Measurements from ENCODE around the gene MORC1. TPM values are rescaled to one million over a fixed set of nuclear protein-coding genes. Genes with fewer than 3 reads are reported as not detected.

Gene MORC1
- total RNA-seq, 2 donors from 2014 or later, result 0.11 TPM; not detected in 1

DNA sequence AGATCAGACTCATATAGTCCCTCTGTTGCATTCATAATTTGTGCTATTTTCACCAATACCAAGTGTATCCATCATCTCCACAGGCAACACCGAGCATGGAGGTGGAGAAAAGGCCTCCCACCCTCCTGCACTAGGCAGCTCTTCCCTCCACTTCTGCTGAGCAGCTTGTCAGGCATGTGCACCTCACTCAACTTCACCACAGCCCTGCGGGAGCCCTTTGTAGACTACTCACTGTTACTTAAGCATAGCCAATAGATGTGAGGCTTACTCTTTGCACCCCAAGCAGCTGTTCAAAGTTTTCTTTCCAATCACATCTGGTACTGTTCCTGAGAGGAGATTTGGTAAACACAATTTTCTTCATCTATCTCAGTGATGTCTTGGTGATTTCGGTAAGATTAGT, 147.4 kb downstream of the MORC1 start:
- no peaks in the 10 kb centered on the region for H3K9me3 Mint-ChIP-seq
- no peaks in the 10 kb centered on the region for H3K36me3 Mint-ChIP-seq (ENCODE audit: low read depth)
- H3K4me1 Mint-ChIP-seq, result peaks cover 3% of the 10 kb centered on the region
- no peak overlapping the region for H3K4me3 Mint-ChIP-seq
- no peak for ATAC-seq (replicated peaks)
- H3K27ac Mint-ChIP-seq, result no peak overlapping the region
- peaks cover 4% of the 10 kb centered on the region for H3K27me3 Mint-ChIP-seq

DNA sequence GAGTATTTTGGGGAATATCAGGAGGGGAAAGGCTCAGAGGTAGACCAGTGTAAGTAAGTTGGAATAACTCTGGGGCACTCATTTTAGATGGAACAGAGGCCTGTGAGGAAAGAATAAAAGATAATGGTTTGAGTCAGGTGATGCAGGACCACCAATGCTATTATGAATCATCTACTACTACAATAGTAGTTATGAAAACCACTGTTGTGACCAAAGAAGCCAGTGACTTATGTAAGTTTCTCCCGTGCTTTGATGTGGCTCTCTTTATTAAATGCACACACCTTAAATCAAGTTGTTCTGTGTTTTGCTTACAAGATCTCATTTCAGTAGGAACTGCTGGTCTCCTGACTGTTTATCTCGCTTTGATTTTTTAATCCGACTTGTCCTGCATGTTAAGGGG, 151.2 kb downstream of the MORC1 start:
- peak; percentile 40 for ATAC-seq (replicated peaks)
- Mint-ChIP-seq H3K9me3 (no peaks in the 10 kb centered on the region), H3K4me1 (peaks cover 3% of the 10 kb centered on the region), H3K4me3 (no peak overlapping the region), H3K27ac (no peak overlapping the region), H3K36me3 (ENCODE audit: low read depth) (no peaks in the 10 kb centered on the region), H3K27me3 (no peaks in the 10 kb centered on the region)

DNA sequence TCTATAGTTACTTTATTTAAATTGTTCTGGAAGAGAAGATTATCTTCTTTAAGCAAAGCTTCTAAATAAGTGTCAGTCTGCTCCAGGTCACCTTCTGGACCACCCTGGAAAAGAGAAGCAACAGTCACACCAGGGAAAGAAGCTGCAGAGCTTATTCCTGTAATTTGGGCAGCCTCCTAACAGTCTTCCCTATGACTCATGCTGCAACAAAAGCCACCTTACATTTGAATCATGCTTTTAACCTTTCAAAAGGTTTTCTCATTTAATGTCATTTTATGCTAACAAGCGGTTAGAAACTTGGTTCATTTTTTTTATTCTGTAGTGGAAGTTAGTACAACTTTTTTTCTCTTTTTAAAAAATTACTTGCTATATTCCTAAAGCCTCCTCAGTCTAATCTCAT, 158.9 kb downstream of the MORC1 start:
- H3K4me1 Mint-ChIP-seq, result no peaks in the 10 kb centered on the region
- peak; percentile 65 for ATAC-seq (replicated peaks)

DNA sequence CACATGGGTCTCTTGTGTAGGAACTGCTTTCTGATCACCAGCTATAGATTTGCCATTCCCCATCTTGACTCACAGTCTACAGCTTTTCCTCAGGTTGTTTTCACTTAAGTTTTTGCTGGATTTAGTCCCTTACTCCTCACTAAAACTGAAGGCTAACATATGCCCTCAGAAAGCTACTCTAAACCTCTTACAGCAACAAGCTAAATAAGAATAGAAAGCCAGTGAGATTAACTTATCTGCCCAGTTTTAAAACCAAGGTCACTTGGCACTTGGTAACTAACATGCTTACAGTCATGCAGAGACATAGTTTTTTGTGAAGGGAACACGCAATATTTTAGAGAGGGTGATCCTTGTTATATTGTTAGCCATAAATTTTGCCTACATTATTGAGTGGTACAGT, 164.2 kb downstream of the MORC1 start, which contains the start of gene GUCA1C:
Gene GUCA1C, minus strand, starts transcription at position 180 of the 400 bp plus-strand sequence. Its CDS starts 117 bp downstream, at position 63.
- no peaks in the 10 kb centered on the region for H3K4me1 Mint-ChIP-seq
- no peak within 1 kb of the TSS for H3K4me3 Mint-ChIP-seq
- H3K9me3 Mint-ChIP-seq, result no peaks in the 10 kb centered on the region
- peaks cover 18% of the 10 kb centered on the region for H3K27me3 Mint-ChIP-seq
- no peak for ATAC-seq (replicated peaks)
- no peak within 1 kb of the TSS for H3K27ac Mint-ChIP-seq
- H3K36me3 Mint-ChIP-seq (ENCODE audit: low read depth), result no peaks in the 10 kb centered on the region

More for the DNA sequence above, 158.9 kb downstream of the MORC1 start:
- H3K9me3 Mint-ChIP-seq, result no peaks in the 10 kb centered on the region
- peaks cover 8% of the 10 kb centered on the region for H3K27me3 Mint-ChIP-seq
- H3K27ac Mint-ChIP-seq, result no peak overlapping the region
- H3K36me3 Mint-ChIP-seq (ENCODE audit: low read depth), result no peaks in the 10 kb centered on the region
- no peak overlapping the region for H3K4me3 Mint-ChIP-seq

DNA sequence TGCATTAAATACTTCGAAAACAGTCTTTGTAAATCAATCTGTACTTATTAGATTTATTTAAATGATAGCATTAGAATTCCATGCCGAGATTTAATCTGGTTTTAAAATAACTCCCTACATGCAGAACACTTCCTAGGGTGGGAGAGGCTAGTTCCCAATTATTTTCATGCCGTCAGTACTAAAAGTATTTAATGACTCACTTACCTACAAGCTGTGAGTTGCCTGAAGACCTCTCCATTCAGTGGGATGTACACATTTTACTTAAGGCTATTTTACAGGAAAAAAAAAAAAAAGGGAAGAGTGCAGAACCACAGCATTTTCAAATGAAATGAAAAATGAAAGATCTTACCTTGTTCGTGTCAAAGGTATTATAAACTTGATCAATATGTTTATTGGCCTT, 164.7 kb downstream of the MORC1 start:
- H3K27me3 Mint-ChIP-seq, result peaks cover 21% of the 10 kb centered on the region

DNA sequence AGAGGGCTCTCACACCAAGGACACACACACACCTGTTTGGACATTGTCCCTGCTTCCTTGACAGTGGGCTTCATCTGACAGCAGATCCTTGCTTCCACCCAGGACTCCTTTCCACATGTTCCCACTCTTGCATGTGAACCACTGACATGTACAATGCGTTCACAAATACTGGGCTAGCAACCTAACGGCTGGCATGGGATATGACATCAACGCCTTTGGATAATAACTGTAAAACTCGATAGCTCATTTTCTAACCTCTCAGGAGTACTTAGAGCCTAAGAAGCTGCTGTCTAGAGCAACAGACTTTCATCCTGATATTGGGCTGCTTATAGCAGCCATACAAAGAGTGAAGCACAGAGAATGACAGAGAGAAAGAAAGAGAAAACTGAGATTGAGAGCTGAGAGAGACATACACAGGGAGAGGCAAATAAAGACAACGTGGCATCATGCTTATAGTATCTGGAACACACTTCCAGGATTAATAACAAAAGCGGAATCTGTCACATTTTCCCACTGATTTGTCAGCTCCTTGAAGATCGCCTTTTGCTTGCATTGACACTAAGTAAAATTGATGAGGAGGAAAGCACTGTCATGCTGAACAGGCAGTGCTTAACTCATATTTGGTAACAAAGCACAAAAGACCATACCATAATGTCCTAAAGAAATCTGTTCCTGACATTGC, 166.0 kb downstream of the MORC1 start:
- no peak for ATAC-seq (replicated peaks)
- Mint-ChIP-seq H3K36me3 (ENCODE audit: low read depth) (no peaks in the 10 kb centered on the region), H3K4me1 (no peaks in the 10 kb centered on the region), H3K27me3 (peaks cover 24% of the 10 kb centered on the region), H3K4me3 (no peak overlapping the region), H3K27ac (no peak overlapping the region), H3K9me3 (no peaks in the 10 kb centered on the region)

More for the DNA sequence above, 164.7 kb downstream of the MORC1 start:
- Mint-ChIP-seq H3K9me3 (no peaks in the 10 kb centered on the region), H3K36me3 (ENCODE audit: low read depth) (no peaks in the 10 kb centered on the region), H3K4me1 (no peaks in the 10 kb centered on the region), H3K4me3 (no peak overlapping the region), H3K27ac (no peak overlapping the region)
- no peak for ATAC-seq (replicated peaks)

DNA sequence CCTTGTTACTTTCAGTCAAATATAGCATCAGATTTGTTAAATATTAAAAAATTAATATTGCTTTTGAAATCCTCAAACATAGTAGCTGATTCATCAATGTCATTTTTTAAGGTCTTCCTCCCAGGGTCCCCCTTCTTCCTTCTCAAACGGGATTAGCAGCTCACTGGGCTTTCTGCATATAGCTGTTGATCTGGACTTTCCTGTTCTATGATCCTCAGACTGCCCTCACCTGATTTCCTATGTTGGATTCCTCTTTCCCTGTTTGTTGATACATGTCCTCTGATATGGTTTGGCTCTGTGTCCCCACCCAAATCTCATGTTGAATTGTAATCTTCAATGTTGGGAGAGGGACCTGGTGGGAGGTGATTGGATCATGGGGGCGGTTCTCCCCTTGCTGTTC, 170.1 kb downstream of the MORC1 start:
- H3K36me3 Mint-ChIP-seq (ENCODE audit: low read depth), result no peaks in the 10 kb centered on the region
- H3K4me1 Mint-ChIP-seq, result no peaks in the 10 kb centered on the region
- no peak overlapping the region for H3K27ac Mint-ChIP-seq
- no peak overlapping the region for H3K4me3 Mint-ChIP-seq
- H3K9me3 Mint-ChIP-seq, result no peaks in the 10 kb centered on the region
- peaks cover 20% of the 10 kb centered on the region for H3K27me3 Mint-ChIP-seq
- ATAC-seq (replicated peaks), result no peak

DNA sequence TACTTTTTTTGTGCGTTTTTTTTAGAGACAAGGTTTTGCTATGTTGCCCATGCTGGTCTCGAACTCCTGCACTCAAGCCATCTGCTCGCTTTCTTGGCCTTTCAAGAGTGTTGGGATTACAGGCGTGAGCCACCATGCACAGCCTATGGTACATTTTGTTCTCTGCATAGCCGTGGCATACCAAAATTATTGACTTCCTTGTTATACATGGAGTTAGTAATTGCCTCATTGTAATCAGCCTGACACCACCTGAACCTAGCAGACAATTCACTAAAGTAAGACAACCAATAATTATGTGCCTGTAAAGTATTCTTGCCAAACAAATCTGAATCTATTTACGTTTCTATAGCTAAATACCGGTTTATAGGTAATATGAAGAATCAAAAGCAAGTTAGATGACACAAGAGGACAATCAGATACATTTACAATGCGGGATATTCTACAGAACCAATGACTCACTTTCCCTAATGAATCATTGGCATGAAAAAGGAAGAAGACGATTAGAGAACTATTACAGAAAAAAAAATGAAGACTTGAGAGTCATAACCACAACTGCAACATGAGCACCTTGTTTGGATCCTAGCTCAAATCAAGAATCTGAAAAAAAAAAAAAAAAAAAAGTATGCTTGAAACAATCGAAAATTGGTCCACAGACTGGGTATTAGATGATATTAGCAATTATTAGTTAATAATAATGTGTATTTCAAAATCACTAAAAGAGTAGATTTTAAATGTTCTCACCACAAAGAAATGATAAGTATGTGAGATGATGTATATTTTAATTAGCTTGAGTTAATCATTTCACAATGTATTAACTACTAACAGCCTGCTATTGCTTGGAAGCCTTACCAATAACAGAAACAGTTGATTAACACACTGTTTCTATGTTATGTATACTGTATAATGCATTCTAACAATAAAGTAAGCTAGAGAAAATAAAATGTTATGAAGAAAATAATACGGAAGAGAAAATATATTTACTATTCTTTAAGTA, 171.3 kb downstream of the MORC1 start:
- no peaks in the 10 kb centered on the region for H3K4me1 Mint-ChIP-seq
- ATAC-seq (replicated peaks), result peak; percentile 49

DNA sequence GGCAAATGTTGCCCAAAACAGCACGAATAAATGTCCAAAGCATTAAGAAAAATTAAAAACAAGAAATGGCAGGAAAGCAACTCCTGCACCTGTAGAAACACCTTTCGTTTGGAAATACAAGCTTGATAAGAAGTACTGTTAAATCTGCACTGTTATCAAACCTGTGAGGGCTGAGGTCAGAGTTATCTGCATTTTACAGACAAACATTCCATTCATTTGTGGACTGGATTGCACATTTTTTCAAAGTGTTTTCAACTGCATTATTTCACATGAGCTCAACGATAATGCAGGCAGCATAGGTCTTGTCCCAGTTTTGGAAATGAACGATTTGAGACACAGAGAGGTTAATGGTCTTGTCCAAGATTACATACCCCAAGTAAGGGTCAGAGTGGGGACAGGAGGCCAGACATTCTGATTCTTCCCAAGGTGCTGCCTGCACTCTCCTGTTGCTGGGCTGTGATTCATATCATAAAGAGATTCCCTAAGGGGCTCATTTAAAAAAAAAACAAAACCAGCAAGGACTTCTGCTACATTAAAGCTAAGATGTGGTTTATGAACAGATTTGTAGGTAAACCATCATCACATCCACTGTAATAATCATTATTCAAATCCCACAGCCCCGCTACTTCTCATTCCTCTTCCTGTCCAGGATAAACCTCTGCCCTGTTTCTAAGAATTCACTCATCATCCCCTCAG, 177.2 kb downstream of the MORC1 start:
- Mint-ChIP-seq H3K27ac (no peak overlapping the region), H3K4me3 (no peak overlapping the region), H3K27me3 (no peaks in the 10 kb centered on the region), H3K9me3 (no peaks in the 10 kb centered on the region), H3K36me3 (ENCODE audit: low read depth) (no peaks in the 10 kb centered on the region), H3K4me1 (no peaks in the 10 kb centered on the region)
- ATAC-seq (replicated peaks), result no peak

More for the DNA sequence above, 171.3 kb downstream of the MORC1 start:
- Mint-ChIP-seq H3K9me3 (no peaks in the 10 kb centered on the region), H3K36me3 (ENCODE audit: low read depth) (no peaks in the 10 kb centered on the region), H3K27ac (no peak overlapping the region), H3K4me3 (no peak overlapping the region), H3K27me3 (peaks cover 17% of the 10 kb centered on the region)

DNA sequence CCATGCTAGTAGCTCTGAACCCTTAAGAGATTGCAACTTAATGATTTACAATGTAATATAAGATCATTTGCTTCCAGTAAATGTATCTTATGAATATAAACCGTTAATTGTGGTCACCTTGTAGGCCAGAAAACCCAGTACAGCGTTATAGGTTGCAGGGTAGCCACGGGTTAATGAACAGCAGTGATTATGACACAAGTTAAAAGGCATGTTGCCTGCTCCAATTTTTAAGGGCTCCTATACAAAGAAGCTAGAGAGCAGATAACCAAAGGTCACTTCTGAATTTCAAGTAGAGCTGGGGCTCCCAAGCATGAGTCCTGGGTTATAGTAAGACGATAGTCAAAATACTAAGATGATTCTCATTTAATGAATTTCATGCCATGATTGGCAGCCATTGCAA, 177.8 kb downstream of the MORC1 start:
- Mint-ChIP-seq H3K4me3 (no peak overlapping the region), H3K27ac (no peak overlapping the region), H3K9me3 (no peaks in the 10 kb centered on the region), H3K4me1 (no peaks in the 10 kb centered on the region), H3K27me3 (no peaks in the 10 kb centered on the region), H3K36me3 (ENCODE audit: low read depth) (no peaks in the 10 kb centered on the region)
- ATAC-seq (replicated peaks), result no peak

DNA sequence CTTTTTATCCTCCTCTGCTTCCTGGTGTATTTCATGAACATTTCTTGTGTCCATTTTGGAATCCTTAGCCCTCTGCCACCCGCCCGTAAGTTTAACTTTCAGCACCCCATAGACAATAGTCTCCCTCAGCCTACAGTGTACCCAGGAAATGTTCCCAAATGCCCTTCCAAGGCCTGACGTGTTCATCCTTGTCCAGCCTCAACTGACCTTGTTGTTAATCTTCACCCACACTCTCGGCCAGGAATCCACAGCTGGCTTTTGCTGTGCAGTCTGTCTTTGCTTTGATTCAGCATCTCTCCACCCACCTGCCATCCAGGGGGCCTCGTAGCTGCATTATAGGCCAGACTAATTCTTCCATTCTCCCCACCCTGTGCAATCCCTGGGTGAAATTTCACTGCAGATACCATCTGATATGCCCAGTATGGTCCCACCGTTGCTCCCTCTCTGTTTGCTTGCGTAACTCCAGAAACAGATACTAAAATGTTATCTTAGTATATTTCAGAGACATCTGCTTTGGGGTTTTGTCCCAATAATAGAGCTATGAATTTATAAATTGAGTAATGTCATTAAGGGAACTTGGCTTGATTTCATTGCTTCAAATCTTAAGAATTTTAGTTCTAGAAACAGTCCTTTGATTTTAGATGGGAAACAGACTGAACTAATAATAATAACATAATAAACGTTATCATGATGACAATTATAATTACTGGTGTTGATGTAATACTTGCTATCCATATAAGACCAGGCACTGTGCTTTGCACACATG, 180.8 kb downstream of the MORC1 start:
- Mint-ChIP-seq H3K9me3 (no peaks in the 10 kb centered on the region), H3K27ac (no peak overlapping the region), H3K4me1 (no peaks in the 10 kb centered on the region), H3K36me3 (ENCODE audit: low read depth) (no peaks in the 10 kb centered on the region), H3K27me3 (peaks cover 3% of the 10 kb centered on the region), H3K4me3 (no peak overlapping the region)
- no peak for ATAC-seq (replicated peaks)

DNA sequence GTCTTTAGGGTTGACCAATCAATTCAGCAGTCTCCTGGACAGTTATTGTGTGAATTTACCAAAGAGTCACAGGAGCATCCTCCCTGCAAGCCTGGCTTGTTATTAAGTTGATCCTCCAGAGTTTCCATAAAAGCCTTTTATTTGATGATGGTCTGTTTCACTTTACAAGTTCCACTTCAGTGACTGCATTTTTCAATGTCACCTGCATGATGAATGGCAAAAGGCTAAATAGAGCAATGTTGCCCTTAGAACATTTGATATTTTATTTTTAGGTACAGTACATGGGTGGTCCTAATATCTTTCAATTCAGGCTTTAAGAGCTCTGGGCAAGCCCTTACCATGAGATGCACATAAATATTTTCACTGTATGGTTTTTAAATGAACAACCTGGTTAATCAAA, 186.9 kb downstream of the MORC1 start:
- H3K36me3 Mint-ChIP-seq (ENCODE audit: low read depth), result no peaks in the 10 kb centered on the region
- no peaks in the 10 kb centered on the region for H3K4me1 Mint-ChIP-seq
- ATAC-seq (replicated peaks), result no peak
- no peak overlapping the region for H3K4me3 Mint-ChIP-seq
- no peak overlapping the region for H3K27ac Mint-ChIP-seq
- H3K27me3 Mint-ChIP-seq, result peaks cover 16% of the 10 kb centered on the region
- H3K9me3 Mint-ChIP-seq, result peaks cover 8% of the 10 kb centered on the region

DNA sequence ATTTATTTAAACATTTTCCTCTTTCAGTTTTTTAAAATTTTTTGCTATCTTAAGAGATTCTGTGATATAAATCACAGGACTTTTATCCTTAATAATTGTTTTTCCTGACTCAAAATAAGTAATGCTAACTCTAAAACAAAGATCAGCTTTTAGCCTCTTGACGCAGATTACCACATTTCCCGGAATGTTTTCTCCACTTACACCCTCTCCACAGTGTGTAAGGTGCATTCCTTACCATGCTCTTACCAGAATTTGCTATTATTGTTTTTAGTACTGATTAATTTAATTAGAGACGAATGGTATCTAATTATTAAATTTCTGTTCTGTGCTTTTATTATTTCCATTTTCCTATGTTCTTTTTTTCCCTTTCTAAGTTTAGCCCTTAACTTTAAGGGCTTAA, 199.1 kb downstream of the MORC1 start:
- H3K4me1 Mint-ChIP-seq, result peaks cover 6% of the 10 kb centered on the region
- ATAC-seq (replicated peaks), result no peak
- no peak overlapping the region for H3K27ac Mint-ChIP-seq
- H3K4me3 Mint-ChIP-seq, result no peak overlapping the region
- no peaks in the 10 kb centered on the region for H3K27me3 Mint-ChIP-seq
- no peaks in the 10 kb centered on the region for H3K36me3 Mint-ChIP-seq (ENCODE audit: low read depth)
- H3K9me3 Mint-ChIP-seq, result no peaks in the 10 kb centered on the region

Measured in activated T-helper 17 cell treated with anti-CD3 and anti-CD28 coated beads, Interleukin-2, amount 50 U/mL, for 72 hours (primary cell).